Uterus (tissue), 2 donors: ENCODE measurements around the gene FERMT3.

ENCODE experiments used
- POLR2A ChIP-seq, 2 donors: fragments of 450-650 bp; IDR thresholded peaks; one replicate each; pipeline ENCODE4 v1.6.1; 2016; ENCODE audit warnings: antibody characterized with exemption in 2 of 2, mild to moderate bottlenecking in 1 of 2, moderate library complexity in 1 of 2
- TF ChIP-seq, protein P1 (sequence below), 4 experiments: fragments of 200-600 bp in 2 of 4; fragments of 450-650 bp in 2 of 4; sonication (generic) in 2 of 4; IDR thresholded peaks; one replicate each; pipeline ENCODE4 v1.5.1; 2016 to 2019; ENCODE audit warnings: antibody characterized with exemption in 4 of 4, mild to moderate bottlenecking in 2 of 4, moderate library complexity in 1 of 4

DNA sequence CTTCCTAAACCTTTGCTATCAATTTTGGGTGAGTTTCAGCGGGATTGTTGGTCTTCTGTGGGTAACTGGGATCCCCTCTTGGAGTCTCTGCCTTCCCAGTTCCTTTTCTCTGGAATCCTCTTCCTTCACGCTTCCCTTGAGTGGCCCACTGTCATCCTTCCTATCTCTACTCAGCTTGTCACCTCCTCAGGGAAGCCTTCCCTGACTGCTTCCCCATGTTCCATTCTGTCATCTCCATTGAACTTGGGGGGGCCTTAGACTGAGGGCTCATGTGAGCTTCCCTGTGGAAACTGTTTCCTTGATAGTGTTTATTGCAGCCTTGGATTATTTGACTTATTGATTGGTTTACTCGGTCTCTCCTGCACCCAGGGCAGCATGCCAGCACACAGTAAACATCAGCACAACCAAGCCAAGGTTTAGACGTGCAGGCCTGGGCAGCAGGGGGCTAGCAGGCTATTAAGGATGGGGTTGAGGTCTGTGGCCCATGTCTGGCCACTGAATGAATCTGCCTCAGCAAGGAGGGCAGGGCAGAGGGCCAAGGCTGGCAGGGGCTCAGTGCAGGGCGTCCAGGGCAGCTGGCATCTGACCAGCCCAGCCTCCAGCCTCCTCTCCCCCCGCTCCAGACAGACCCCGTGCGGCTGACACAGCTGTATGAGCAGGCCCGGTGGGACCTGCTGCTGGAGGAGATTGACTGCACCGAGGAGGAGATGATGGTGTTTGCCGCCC lies 12.3 kb downstream of the FERMT3 start:
- TF ChIP-seq, protein P1, sequence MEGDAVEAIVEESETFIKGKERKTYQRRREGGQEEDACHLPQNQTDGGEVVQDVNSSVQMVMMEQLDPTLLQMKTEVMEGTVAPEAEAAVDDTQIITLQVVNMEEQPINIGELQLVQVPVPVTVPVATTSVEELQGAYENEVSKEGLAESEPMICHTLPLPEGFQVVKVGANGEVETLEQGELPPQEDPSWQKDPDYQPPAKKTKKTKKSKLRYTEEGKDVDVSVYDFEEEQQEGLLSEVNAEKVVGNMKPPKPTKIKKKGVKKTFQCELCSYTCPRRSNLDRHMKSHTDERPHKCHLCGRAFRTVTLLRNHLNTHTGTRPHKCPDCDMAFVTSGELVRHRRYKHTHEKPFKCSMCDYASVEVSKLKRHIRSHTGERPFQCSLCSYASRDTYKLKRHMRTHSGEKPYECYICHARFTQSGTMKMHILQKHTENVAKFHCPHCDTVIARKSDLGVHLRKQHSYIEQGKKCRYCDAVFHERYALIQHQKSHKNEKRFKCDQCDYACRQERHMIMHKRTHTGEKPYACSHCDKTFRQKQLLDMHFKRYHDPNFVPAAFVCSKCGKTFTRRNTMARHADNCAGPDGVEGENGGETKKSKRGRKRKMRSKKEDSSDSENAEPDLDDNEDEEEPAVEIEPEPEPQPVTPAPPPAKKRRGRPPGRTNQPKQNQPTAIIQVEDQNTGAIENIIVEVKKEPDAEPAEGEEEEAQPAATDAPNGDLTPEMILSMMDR (IDR thresholded peaks at IDR 0.05) = no peak
- no peak for TF ChIP-seq POLR2A (IDR thresholded peaks at IDR 0.05)
